IPS-11a (cell line): ENCODE measurements around the gene ALDH1A2.
"Not testable (repeated sequence)": the region's sequence is repeated elsewhere in the genome, so short reads cannot be mapped to it uniquely, and the experiment has no call there.

Experiments used
- H3K4me3 ChIP-seq: one replicate; pipeline ENCODE4 v1.5.1; 2013; ENCODE audit warnings: low read depth, low read length, control low read depth

The ALDH1A2 gene

DNA sequence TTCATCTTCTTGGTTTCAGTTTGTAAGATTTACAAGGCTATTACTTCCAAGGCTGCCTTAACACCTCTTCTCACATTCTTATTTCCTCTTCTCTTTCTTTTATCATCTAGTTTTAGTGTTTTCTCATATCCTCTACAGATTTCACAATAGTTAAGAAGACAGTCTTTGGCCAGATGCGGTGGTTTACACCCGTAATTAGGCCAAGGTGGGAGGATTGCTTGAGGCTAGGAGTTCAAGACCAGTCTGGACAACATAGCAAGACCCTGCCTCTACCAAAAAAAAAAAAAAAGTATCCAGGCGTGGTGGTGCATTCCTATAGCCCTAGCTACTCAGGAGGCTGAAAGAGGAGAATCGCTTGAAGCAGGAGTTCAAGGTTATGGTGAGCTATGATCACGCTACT lies 3.5 kb upstream of the ALDH1A2 start:
- H3K4me3 ChIP-seq: no peak overlapping the region

DNA sequence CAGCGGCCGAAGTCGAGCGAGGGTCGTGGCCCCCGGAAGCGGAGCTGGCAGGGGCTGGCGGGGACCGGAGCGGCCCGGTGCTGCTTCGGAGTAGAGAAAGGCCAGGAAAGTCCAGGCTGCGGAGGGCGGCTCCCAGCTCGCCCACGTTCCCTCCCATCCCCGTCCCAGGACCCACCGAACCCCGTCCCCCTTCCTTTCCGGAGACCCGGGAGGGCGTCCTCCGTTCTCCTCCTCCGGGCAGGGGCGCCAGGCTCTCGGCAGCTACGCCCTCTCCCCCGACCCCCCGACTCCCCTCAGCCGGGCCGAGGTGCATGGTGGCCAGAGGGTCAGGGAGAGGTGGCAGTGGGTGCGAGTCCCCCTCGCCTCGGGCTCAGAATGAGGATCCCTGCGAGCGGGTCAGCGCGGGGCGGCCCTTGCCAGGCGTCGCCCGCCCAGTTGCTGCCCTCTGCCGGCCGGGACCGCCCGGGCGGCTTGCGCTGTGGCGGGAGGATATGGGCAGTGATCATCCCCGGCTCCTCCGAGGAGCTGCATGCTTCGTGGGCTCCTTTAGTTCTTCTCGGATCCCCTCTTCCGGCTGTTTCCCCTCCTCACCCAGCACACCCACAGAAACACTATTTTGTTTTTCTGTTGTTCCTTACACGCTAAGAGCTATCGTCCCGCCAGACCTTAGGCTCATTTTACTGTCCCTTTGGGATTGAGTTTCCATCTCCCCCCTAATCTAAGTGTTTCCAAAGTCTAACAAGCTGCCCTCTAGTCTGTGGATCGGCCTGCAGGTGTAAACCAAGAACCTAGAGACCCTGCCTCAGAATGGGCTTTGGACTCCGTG lies 744 bp upstream of the ALDH1A2 start:
- H3K4me3 ChIP-seq: peak overlapping the region; percentile 41

DNA sequence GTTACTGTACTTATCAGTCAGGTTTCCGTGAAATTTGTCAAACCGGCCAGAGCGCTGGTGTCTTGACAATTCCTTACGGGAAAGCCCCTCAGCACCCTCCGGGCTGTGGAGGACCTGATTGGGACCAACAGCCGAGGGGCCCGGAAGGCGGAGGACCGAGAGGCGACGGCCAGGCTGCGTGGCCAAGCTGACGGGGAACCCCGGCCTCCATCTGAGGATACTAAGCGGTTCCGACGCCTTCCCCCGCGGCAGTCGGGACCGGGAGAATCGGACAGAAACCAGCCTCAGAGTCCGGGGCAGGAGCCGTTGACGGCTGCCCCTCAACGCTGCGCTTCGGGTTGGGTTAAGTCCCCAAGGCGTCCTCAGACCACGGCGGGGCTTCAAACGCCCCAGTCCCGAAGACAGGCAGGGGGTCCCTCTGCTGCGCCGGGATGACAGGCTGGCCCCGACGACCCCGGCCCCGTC lies 499 bp downstream of the ALDH1A2 start:
- peak overlapping the region; percentile 41 for H3K4me3 ChIP-seq

DNA sequence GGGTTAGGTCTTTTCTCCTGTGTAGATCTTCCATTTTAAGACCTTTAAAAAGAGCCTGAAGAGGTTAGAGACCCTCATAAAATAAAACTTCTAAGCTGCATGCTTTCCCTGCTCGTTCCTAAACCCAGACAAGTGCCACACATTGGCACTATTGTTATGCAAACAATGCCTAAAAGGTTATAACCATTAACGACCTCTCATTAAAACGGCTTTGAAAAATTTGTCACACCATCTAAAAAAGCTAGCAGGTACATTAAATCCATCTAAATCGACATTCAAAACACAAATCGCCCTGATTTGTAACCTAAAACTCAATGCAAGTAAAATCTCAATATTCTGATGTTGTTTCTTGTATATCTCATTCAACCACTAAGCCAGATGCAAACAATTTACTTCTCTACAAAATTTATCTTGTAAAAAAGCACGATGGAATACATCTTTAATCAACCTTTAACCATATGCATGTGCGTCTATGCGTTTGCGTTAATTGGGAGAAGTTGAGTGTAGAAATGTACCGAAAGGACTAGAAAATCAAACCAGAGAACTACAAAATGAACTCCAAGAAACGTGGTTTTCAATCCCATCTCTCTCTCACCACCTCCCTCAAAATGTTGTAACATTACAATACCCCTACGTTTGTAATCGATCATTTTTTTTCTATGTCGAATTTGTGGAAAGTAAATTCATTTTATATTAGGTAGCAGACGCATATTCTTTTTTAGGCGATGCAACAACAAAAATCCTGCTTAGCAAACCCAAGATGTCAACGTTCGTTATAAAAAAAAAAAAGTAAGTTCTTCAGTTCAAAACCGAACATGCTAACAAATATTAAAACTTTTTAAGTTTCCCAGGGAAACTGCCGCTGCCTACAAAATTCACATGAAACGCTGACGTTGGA lies 1.2 kb downstream of the ALDH1A2 start:
- no peak overlapping the region for H3K4me3 ChIP-seq

DNA sequence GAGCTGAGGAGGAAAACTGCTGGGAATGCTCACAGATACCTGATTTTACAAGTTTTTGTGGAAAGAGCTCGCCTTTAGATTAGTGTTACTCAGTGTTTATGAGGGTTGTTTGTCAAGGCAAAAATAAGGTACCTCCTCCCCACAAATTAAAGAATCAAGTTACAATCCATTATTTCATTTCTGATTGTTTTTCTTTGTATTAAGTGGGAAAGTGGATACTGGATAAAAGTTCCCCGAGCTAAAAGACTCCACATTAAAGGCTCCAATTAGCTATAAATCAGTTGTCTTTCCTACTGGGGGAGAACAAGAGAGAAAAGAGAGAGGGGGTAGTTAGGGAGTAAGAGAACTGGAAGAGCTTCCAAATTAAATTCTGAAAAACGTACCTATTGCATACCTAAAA lies 1.9 kb downstream of the ALDH1A2 start:
- no peak overlapping the region for H3K4me3 ChIP-seq

DNA sequence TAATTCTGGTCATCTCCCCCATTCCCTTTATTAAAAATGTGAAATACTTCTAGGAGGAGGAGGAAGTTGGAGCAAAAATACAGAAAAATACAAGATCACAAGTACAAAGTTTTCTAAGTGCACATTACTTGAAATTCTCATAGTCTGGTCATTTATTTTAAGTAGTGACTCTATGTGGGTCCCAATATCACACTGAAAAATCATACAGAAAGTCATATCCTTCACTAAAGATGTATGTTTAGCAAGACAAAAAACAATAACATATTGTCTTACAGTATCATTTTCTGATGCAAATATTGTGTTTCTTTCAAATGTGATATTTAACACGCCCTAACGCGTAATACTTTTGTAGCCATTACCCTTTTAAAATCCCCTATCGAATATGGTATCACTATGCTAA lies 2.5 kb downstream of the ALDH1A2 start:
- no peak overlapping the region for H3K4me3 ChIP-seq

DNA sequence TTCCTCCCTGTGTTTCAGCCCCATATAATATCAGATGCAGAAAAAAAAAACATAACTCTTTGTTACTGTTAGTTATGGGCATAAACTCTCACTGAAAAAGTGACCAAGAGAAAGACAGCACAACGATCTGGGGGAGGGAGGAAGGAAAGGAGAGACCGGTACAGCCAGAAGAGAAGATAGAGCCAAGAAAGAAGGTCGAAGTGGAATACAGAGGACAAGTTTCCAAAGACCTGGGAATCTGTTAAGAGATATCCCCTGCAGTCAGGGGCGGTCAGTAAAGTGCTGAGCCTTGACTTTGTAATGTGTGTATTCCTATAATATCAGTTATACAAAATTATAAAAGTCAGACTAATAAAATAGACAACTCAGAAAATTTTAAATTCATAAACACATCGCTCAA lies 3.3 kb downstream of the ALDH1A2 start:
- no peak overlapping the region for H3K4me3 ChIP-seq

DNA sequence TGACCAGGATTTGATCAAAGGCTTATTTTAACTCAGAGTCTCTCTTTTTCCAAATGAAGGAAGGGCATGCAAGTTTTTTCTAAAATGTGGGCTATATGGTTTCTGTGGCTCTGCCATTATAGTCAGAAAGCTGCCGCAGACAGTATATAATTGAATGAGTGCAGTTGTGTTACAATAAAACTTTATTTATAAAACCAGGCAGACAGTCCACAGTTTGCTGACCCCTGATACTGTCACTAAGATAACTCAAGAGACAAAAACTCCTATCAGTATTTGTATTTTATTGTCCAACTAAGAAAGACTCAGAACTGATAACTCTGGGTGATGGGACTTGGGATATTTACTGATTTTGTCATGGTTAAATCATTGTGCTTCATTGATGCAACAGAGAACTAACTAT lies 4.9 kb downstream of the ALDH1A2 start:
- no peak overlapping the region for H3K4me3 ChIP-seq

DNA sequence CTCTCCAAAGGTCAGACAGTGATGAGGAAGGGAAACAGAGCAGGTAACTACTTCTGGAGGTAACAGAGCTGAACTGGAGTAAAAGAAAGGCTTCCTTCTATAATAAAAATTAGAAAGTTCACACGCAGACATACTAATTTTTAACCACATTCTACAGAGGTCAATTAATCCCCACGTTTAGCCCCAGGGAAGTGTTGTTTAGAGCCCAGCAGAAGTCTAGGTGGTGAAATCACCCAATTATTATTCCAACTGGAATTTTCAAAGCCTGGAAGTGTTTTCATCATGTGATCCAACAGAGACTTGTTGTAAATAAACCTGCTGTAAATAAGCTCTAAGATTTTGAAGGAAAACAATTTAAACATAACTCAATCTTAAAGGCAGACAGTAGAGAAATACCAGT lies 6.8 kb downstream of the ALDH1A2 start:
- no peak overlapping the region for H3K4me3 ChIP-seq

DNA sequence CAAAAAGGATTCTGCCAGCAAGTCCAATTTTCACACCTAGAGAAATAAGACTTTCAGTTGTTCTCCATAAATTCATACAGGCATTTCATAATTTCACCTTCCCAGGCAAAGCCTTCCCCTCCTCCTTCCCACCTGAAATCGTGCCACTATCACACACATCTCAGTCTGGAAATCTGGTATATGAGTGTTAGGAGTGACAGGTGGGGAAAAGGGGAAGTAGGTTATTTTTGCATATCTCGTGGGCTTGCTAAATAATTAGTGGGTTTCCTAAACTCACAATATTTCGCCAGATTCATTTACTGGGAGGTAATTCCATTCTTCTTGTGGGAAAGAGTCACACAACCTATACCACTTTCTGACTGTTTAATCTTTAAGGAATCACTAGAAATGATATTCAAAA lies 7.4 kb downstream of the ALDH1A2 start:
- H3K4me3 ChIP-seq: no peak overlapping the region

DNA sequence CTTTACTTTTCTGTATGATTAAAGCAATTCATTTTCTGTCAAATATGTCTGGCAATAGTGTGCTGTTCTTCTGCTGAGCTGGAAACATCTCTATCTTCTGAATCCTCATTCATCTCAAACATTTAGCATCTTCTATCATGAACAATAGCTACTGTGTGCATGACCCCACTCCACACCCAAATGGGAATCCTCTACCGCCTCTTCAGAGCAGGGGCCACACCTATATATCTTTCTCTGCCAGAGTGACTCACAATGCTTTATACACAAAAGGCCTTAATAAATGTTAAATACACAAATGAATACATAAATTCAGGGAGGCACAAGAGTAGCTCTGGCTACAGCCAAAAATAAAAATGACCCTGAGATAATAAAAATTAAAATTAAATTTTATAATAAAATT lies 8.0 kb downstream of the ALDH1A2 start:
- no peak overlapping the region for H3K4me3 ChIP-seq

DNA sequence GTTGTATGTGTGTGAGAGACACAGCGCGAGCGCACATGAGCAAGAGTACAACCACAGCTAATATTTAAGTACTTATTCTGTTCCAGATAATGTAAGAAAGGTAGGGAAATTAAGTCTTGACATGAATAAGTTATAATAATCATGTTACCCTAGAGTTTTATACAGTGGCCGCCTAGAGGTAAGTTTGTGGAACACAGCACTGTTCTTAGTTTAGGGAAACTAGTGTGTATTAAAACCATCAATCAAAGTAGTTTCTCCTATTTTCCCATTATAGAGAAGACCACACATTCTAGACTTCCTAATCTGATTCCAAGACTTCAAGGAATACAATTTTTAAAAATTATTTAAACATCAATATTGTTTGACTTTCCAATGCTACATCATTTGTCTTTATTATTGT lies 9.5 kb downstream of the ALDH1A2 start:
- H3K4me3 ChIP-seq: no peak overlapping the region

DNA sequence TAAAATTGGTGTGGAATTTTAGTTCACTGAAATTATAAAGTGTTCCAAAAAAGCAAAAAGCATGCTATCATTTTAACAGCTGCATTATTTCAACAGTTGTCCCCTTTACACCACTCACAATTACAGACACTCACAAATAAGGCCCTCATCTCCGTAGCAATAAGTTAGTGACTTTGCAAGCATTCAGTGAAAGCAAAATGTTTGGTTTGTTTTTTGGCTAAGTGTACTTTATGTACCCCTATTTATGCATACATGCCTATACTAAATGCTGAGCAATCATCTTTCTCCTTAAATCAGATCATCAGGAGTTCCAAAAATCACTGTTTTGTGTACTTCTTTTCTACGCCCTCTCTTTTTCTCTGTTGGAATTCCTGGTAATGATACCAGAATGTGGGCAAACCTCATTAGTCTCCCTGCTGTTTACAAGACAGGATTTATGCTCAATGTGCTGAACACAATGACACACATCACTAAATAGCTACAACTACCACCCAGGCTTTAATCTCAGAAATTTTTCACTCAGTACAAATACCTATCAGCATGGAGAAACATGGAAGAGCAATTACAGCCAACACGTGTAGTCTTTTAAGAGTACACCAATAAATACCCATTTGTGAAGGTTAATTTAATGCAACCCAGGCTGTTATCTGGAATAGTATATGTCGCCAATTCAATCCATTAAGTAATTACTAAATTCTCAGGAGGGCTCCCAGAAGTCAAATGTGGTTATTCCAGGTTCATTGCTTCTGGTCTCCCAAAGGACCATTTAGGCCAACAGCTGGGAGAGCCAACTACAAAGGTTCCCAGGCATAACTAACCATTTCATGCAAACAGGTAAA lies 12.0 kb downstream of the ALDH1A2 start:
- no peak overlapping the region for H3K4me3 ChIP-seq

DNA sequence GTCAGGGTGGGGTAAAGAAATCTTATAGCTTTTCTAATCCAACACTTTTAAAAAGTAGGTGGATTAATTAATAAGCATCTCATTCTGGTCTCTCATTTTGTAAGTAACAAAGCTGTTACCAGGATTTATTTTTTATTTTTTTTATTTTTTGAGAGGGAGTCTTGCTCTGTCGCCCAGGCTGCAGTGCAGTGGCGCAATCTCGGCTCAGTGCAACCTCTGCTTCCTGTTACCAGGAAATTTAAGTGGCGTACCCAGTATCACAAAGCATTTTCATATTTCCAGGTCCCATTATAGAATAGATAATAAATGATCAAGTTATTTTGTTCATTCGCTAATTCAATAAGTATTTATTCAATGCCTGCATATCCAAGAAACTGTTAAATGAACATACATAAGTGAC lies 13.2 kb downstream of the ALDH1A2 start:
- H3K4me3 ChIP-seq: no peak overlapping the region

DNA sequence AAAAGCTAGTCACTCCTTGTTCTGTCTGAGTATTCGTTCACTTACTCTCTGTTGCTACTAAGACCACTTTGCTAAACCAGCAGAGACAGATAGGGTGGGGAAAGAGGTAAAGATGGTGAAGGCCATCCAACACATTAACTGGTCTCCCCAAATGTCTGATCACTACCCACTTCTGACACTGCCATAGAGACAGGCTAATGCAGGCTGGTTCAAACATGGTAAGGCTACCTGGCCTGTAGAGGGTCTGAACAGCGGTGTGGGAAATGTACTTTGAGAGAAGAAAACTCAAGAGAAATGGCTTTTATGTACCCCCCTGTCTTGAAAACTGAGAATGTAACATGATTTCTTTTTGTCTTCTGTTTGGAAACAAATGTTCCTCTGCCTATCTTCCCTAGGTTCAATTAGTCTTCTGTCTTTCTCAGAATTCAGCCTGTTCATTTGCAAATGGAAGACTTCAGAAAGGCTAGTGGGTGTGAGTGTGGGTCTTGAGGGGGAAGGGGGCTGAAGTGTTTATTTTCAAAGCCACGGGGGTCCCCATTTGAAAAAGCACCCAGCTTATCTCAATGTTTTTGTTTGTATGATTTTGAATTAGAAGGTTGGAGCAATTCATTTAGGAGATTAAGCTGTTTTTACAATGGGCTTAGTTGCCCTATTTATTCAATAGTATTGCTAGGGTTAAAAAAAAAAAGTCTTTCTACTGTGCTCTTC lies 15.8 kb downstream of the ALDH1A2 start:
- no peak overlapping the region for H3K4me3 ChIP-seq

DNA sequence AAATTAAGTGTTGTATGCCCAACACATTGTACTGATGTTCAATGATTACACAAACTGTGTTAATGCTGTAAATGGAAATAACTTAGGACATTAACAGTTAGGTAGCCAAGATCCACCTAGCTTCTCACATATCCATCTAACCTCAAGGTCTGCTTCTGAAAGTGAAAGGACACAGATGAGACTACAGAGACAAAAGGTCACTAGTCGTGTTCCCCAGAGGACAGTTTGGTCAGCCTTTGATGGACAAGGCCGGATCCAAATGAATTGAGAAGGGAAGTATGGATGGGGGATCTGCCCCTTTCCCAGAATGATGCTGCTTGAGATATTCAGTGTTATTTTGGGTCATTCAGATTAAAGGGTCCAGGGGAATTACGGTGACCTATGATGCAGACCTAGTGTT lies 17.2 kb downstream of the ALDH1A2 start:
- no peak overlapping the region for H3K4me3 ChIP-seq

DNA sequence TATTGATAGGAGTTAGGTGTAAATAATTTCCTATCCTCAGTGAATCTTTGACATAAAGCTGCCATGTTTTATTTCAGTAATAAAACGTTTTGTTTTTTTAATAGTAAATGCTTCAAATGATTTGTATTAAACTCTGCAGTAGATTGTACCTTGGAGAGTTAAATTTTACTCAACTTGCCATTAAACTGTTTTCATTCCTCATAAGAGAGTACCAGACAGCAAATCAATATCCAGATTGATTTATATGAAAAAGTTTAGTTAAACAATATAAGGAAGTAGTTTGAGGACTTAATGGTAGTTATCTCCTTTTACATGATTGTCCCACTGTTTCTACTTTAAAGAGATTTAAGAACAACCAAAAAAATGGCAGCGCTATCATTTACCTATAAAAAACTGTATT lies 18.4 kb downstream of the ALDH1A2 start:
- no peak overlapping the region for H3K4me3 ChIP-seq

DNA sequence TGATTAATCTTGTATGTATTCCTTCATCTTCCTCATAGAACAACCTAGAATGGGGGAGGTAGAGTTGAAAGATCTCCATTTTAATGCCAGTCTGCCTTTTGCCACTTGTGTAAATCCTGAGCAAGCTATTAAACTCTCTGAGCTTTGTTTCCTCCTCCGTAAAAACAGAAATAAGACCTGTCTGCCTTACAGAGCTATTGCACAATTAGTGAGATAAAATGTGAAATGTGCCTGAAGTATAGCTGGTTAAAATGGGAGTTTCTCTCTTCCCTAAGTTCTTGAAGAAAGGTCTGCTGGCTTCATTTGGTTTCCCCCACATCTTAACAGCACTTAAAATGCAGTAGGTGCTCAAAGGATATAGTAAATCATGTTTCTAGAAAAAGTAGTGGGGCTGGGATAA lies 19.0 kb downstream of the ALDH1A2 start:
- H3K4me3 ChIP-seq: no peak overlapping the region

DNA sequence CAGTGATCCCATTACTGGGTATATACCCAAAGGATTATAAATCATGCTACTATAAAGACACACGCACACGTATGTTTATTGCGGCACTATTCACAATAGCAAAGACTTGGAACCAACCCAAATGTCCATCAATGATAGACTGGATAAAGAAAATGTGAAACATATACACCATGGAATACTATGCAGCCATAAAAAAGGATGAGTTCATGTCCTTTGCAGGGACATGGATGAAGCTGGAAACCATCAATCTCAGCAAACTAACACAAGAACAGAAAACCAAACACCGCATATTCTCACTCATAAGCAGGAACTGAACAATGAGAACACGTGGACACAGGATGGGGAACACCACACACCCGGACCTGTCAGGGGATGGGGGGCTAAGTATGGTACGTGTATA lies 20.1 kb downstream of the ALDH1A2 start:
- not testable (repeated sequence) for H3K4me3 ChIP-seq

DNA sequence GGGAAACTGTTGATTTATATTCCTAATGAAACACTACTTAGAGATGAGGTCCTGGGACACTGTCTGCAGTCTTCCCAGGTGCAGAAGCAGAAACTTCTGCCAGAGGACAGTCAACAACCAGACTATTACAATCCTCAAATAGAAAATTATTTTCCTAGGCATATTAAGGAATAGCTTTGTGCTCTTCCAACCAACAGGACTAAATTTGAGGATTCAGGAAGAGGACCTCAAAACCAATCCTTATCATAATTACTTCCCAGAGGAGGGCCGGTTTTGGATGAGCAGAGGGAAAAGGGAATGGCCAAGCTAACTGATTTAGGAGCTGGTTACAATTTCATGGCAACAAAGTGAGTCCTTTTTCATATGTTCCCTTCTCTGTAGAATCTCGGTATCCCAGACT lies 21.0 kb downstream of the ALDH1A2 start:
- no peak overlapping the region for H3K4me3 ChIP-seq
